Mesendoderm (in vitro differentiated cells): ENCODE results near the gene MTCH1.

Experiments
- DNase-seq: peaks from one replicate; pipeline ENCODE4 v3.0.0; 2013
- H2AK5ac ChIP-seq: 2 replicates; pipeline ENCODE4 v1.6.1; 2013; ENCODE audit warnings: low read length, inconsistent platforms
- H2BK120ac ChIP-seq: 2 replicates; pipeline ENCODE4 v1.6.1; 2013; ENCODE audit warnings: low read depth, mild to moderate bottlenecking, low read length, moderate library complexity, mixed read lengths
- H2BK15ac ChIP-seq: replicated peaks from 2 replicates; pipeline ENCODE4 v1.6.1; 2013; ENCODE audit warnings: low read depth, mild to moderate bottlenecking, moderate library complexity
- H2BK5ac ChIP-seq: 2 replicates; pipeline ENCODE4 v1.6.1; 2013; ENCODE audit warnings: low read length, inconsistent platforms
- H3K18ac ChIP-seq: 2 replicates; pipeline ENCODE4 v1.6.1; 2013; ENCODE audit warnings: mild to moderate bottlenecking, low read length, mixed read lengths
- H3K23ac ChIP-seq: one replicate; pipeline ENCODE4 v1.6.1; 2013; ENCODE audit warnings: low read length
- H3K27ac ChIP-seq: 2 replicates; pipeline ENCODE4 v1.5.1; 2013; ENCODE audit warnings: low read depth, mild to moderate bottlenecking, inconsistent platforms, low read length, moderate library complexity
- H3K27me3 ChIP-seq: 2 replicates; pipeline ENCODE4 v1.6.1; 2013; ENCODE audit warnings: low read length, control low read depth, mild to moderate bottlenecking, inconsistent platforms; ENCODE audit not compliant: insufficient read depth, poor library complexity
- H3K36me3 ChIP-seq: 2 replicates; pipeline ENCODE4 v1.6.1; 2013; ENCODE audit warnings: low read length, inconsistent platforms; ENCODE audit not compliant: control insufficient read depth, insufficient read depth
- H3K4ac ChIP-seq: one replicate; pipeline ENCODE4 v1.6.1; 2013; ENCODE audit warnings: low read depth, mild to moderate bottlenecking, low read length, moderate library complexity
- H3K4me1 ChIP-seq: 2 replicates; pipeline ENCODE4 v1.6.1; 2013; ENCODE audit warnings: low read depth, low read length, inconsistent platforms; ENCODE audit not compliant: control insufficient read depth
- H3K4me2 ChIP-seq: 2 replicates; pipeline ENCODE4 v1.6.1; 2013; ENCODE audit warnings: low read length
- H3K4me3 ChIP-seq: 2 replicates; pipeline ENCODE4 v1.5.1; 2013; ENCODE audit warnings: mild to moderate bottlenecking, low read length
- H3K56ac ChIP-seq: one replicate; pipeline ENCODE4 v1.6.1; 2013; ENCODE audit warnings: low read length
- H3K79me1 ChIP-seq: 2 replicates; pipeline ENCODE4 v1.6.1; 2013; ENCODE audit warnings: low read length, inconsistent platforms
- H3K79me2 ChIP-seq: 2 replicates; pipeline ENCODE4 v1.6.1; 2013; ENCODE audit warnings: mild to moderate bottlenecking, low read length; ENCODE audit not compliant: control insufficient read depth, insufficient read depth
- H3K9ac ChIP-seq: 2 replicates; pipeline ENCODE4 v1.6.1; 2013; ENCODE audit warnings: low read length, inconsistent platforms
- H4K5ac ChIP-seq: one replicate; pipeline ENCODE4 v1.6.1; 2013; ENCODE audit warnings: low read length
- H4K8ac ChIP-seq: one replicate; pipeline ENCODE4 v1.6.1; 2013; ENCODE audit warnings: low read depth, mild to moderate bottlenecking, control low read depth, low read length, moderate library complexity
- WGBS: extraction: QIAGEN DNeasy Blood & Tissue Kit; methylation state at CpG from one replicate; pipeline ENCODE4 v1.1.7; 2013; ENCODE audit warnings: low lambda C conversion rate, missing lambda C conversion rate; ENCODE audit not compliant: insufficient coverage; ENCODE audit errors: extremely low coverage; 5-methylcytosine and 5-hydroxymethylcytosine counted together

Gene MTCH1

GRCh38 chr6:36928547-36928918 lies 57.5 kb downstream of the MTCH1 start:
- Histone ChIP-seq H3K9ac (no peak overlapping the region), H3K56ac (no peak overlapping the region), H3K79me1 (no peaks in the 10 kb centered on the region), H3K79me2 (no peaks in the 10 kb centered on the region), H3K18ac (no peak overlapping the region), H3K4ac (no peak overlapping the region), H3K4me2 (no peak overlapping the region), H3K27ac (no peak overlapping the region), H2BK15ac (no peak overlapping the region), H3K4me3 (no peak overlapping the region), H3K36me3 (no peaks in the 10 kb centered on the region), H3K4me1 (no peaks in the 10 kb centered on the region), H3K23ac (no peak overlapping the region), H2AK5ac (no peak overlapping the region), H2BK120ac (no peak overlapping the region), H4K8ac (no peak overlapping the region), H3K27me3 (no peaks in the 10 kb centered on the region), H4K5ac (no peak overlapping the region), H2BK5ac (no peak overlapping the region)
- WGBS = no CpG with 5 or more reads among the region's 7 CpGs
- DNase-seq = no peak

GRCh38 chr6:36927691-36928546 lies 58.1 kb downstream of the MTCH1 start:
- H2AK5ac ChIP-seq = no peak overlapping the region
- DNase-seq = no peak
- no peak overlapping the region for H2BK15ac ChIP-seq
- no peaks in the 10 kb centered on the region for H3K27me3 ChIP-seq
- no CpG with 5 or more reads among the region's 13 CpGs for WGBS
- no peak overlapping the region for H4K5ac ChIP-seq
- no peak overlapping the region for H2BK120ac ChIP-seq
- H3K4me3 ChIP-seq = no peak overlapping the region
- H4K8ac ChIP-seq = no peak overlapping the region
- H3K36me3 ChIP-seq = no peaks in the 10 kb centered on the region
- no peak overlapping the region for H3K56ac ChIP-seq
- no peak overlapping the region for H3K18ac ChIP-seq
- no peaks in the 10 kb centered on the region for H3K79me2 ChIP-seq
- no peaks in the 10 kb centered on the region for H3K79me1 ChIP-seq
- H3K4me1 ChIP-seq = no peaks in the 10 kb centered on the region
- H3K27ac ChIP-seq = no peak overlapping the region
- no peak overlapping the region for H2BK5ac ChIP-seq
- H3K23ac ChIP-seq = no peak overlapping the region
- no peak overlapping the region for H3K9ac ChIP-seq
- H3K4me2 ChIP-seq = no peak overlapping the region
- H3K4ac ChIP-seq = no peak overlapping the region

GRCh38 chr6:36926708-36927513 lies 59.1 kb downstream of the MTCH1 start:
- Histone ChIP-seq H3K79me1 (no peaks in the 10 kb centered on the region), H3K36me3 (no peaks in the 10 kb centered on the region), H3K4me2 (no peak overlapping the region), H3K27ac (no peak overlapping the region), H2BK120ac (no peak overlapping the region), H3K4me3 (no peak overlapping the region), H3K9ac (no peak overlapping the region), H3K56ac (no peak overlapping the region), H3K23ac (no peak overlapping the region), H3K4me1 (no peaks in the 10 kb centered on the region), H3K79me2 (no peaks in the 10 kb centered on the region), H3K18ac (no peak overlapping the region), H2BK15ac (no peak overlapping the region), H2BK5ac (no peak overlapping the region), H3K4ac (no peak overlapping the region), H2AK5ac (no peak overlapping the region), H3K27me3 (no peaks in the 10 kb centered on the region), H4K8ac (no peak overlapping the region), H4K5ac (no peak overlapping the region)
- no peak for DNase-seq
- no CpG with 5 or more reads among the region's 10 CpGs for WGBS

- Histone ChIP-seq H3K27ac (no peak overlapping the region), H2BK15ac (no peak overlapping the region), H3K27me3 (no peaks in the 10 kb centered on the region), H3K18ac (no peak overlapping the region), H2AK5ac (no peak overlapping the region), H2BK5ac (no peak overlapping the region), H3K4me3 (no peak overlapping the region), H3K23ac (no peak overlapping the region), H2BK120ac (no peak overlapping the region), H4K8ac (no peak overlapping the region), H3K4me2 (no peak overlapping the region), H3K56ac (no peak overlapping the region), H3K9ac (no peak overlapping the region), H3K4me1 (no peaks in the 10 kb centered on the region), H3K79me1 (no peaks in the 10 kb centered on the region), H3K79me2 (no peaks in the 10 kb centered on the region), H4K5ac (no peak overlapping the region), H3K36me3 (no peaks in the 10 kb centered on the region), H3K4ac (no peak overlapping the region)
- DNase-seq = no peak
- WGBS = no CpG with 5 or more reads among the region's 4 CpGs
These were observed 60.2 kb downstream of the MTCH1 start for GRCh38 chr6:36925809-36926208.

- Histone ChIP-seq H3K27me3 (no peaks in the 10 kb centered on the region), H3K23ac (no peak overlapping the region), H2AK5ac (no peak overlapping the region), H2BK120ac (no peak overlapping the region), H4K8ac (no peak overlapping the region), H3K9ac (no peak overlapping the region), H3K4me1 (no peaks in the 10 kb centered on the region), H3K27ac (no peak overlapping the region), H3K56ac (no peak overlapping the region), H2BK5ac (no peak overlapping the region), H3K18ac (no peak overlapping the region), H3K36me3 (no peaks in the 10 kb centered on the region), H3K4ac (no peak overlapping the region), H3K79me1 (no peaks in the 10 kb centered on the region), H3K79me2 (no peaks in the 10 kb centered on the region), H4K5ac (no peak overlapping the region), H2BK15ac (no peak overlapping the region), H3K4me2 (no peak overlapping the region), H3K4me3 (no peak overlapping the region)
- no CpG with 5 or more reads among the region's 5 CpGs for WGBS
- DNase-seq = no peak
These were observed 61.1 kb downstream of the MTCH1 start for GRCh38 chr6:36924778-36925374.
